Measurements from ENCODE around the gene CD63.
"Not testable (repeated sequence)": the region's sequence is repeated elsewhere in the genome, so short reads cannot be mapped to it uniquely, and the experiment has no call there.

Gene CD63, protein sequence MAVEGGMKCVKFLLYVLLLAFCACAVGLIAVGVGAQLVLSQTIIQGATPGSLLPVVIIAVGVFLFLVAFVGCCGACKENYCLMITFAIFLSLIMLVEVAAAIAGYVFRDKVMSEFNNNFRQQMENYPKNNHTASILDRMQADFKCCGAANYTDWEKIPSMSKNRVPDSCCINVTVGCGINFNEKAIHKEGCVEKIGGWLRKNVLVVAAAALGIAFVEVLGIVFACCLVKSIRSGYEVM

DNA sequence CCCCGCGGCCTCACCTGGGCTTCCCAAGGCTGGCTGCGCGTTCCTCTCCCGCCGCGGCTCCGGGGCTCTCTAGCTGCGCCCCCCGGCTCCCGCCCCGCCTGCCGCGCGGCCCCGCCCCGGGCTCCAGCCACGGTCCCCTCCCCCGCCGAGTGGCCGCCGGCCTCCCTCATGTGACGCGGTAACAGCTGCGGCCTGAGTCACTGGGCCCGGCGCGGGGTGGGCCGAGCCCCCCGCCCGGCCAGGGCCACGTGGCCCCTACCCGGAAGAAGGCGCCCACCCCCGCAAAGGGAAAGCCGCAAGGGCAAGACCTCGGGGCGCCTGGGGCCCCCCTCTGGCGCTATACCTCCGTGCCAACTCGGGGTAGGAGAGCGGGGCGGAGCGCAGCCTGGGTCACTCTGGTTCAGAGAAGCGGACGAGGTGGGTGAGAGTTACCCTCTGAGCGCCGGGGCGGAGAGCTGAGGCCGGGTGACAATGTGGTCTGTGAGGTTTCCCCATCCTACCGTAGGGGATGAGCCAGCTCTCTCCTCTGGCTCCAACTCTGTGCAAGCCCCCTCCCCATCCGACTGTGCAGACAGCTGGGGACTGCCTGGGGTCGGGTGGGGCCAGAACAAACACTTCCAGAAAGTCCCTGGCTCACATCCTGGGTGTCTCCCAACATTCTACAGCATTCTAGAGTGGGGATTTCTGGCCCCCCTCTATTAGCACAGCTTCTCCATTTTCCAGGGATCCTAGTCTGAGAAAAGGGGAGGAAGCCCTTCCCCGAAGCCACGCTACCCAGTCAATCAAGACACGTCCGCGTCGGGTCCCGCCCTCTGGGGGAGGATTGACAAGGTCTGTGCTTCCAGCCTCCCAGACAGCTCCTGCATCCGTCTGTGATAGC, at the start of gene CD63:
TSS of gene CD63 (minus strand) at position 71 of the 880 bp plus-strand sequence. CDS start 668 bp downstream, outside the sequence.
- Histone ChIP-seq H3K4me3 (ENCODE audit: low read depth in 1 of 2, low read length in 2 of 2) (peak within 1 kb of the TSS; percentile 82 to 97), H3K36me3 (ENCODE audit: control insufficient read depth in 1 of 2, insufficient read depth in 2 of 2, low read length in 2 of 2) (peaks cover 11 to 24% of the 10 kb centered on the region in 2 donors), H3K9me3 (ENCODE audit: control insufficient read depth in 1 of 2, low read length in 2 of 2) (no peaks in the 10 kb centered on the region), H3K4me1 (ENCODE audit: control insufficient read depth in 1 of 2, insufficient read depth in 2 of 2, low read length in 2 of 2) (peaks cover 31 to 41% of the 10 kb centered on the region in 2 donors), H3K27ac (ENCODE audit: low read depth, low read length) (peak within 1 kb of the TSS; percentile 96), H3K9ac (ENCODE audit: low read depth in 1 of 2, low read length in 2 of 2) (peak within 1 kb of the TSS; percentile 88 to 98), H3K27me3 (ENCODE audit: control insufficient read depth in 1 of 2, insufficient read depth in 2 of 2, low read length in 2 of 2) (no peaks in the 10 kb centered on the region)

DNA sequence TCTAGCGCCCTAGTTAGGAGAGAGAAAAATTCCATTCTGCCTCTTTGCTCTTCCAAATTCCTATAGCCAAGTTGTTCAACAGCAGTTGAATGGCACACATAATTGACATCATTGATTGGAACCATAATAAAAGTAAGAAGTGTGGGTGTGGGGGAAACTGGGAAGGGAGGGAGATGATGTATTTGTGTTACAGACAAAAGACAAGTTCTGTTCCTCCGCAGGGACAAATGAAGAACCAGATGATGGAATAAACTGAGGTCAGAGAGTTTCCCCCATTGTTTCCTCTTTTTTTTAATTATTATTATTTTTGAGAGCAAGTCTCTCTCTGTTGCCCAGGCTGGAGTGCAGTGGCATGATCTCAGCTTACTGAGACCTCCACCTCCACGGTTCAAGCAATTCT, 49.0 kb upstream of the CD63 start:
- peaks cover 13 to 58% of the 10 kb centered on the region in 2 donors for H3K36me3 ChIP-seq (ENCODE audit: control insufficient read depth in 1 of 2, insufficient read depth in 2 of 2, low read length in 2 of 2)
- no peak overlapping the region for H3K27ac ChIP-seq (ENCODE audit: low read depth, low read length)
- H3K9me3 ChIP-seq (ENCODE audit: control insufficient read depth in 1 of 2, low read length in 2 of 2), result no peaks in the 10 kb centered on the region
- H3K4me1 ChIP-seq (ENCODE audit: control insufficient read depth in 1 of 2, insufficient read depth in 2 of 2, low read length in 2 of 2), result no peaks in the 10 kb centered on the region
- no peak overlapping the region for H3K4me3 ChIP-seq (ENCODE audit: low read depth in 1 of 2, low read length in 2 of 2)
- H3K27me3 ChIP-seq (ENCODE audit: control insufficient read depth in 1 of 2, insufficient read depth in 2 of 2, low read length in 2 of 2), result no peaks in the 10 kb centered on the region
- H3K9ac ChIP-seq (ENCODE audit: low read depth in 1 of 2, low read length in 2 of 2), result no peak overlapping the region

DNA sequence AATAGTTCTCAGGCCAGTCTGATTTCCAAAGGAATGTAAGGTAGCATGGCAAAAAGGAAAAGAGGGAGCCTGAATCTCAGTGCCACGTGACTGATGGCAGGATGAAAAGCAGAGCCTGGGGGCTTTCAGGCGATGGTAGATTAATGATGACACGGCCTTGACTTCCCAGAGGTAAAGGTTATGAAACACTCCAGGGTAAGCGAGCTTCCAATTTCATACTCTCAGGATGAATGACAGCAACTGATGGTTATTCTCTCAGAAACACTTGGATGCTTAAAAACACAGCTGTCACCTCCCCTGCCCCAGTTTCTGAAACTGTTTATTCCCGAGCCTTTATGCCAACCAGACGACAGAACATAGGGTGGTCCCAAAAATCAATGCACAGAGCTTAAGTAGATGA, 42.9 kb upstream of the CD63 start:
- Histone ChIP-seq H3K4me1 (ENCODE audit: control insufficient read depth in 1 of 2, insufficient read depth in 2 of 2, low read length in 2 of 2) (no peaks in the 10 kb centered on the region), H3K4me3 (ENCODE audit: low read depth in 1 of 2, low read length in 2 of 2) (no peak overlapping the region), H3K9ac (ENCODE audit: low read depth in 1 of 2, low read length in 2 of 2) (no peak overlapping the region), H3K9me3 (ENCODE audit: control insufficient read depth in 1 of 2, low read length in 2 of 2) (no peaks in the 10 kb centered on the region), H3K27ac (ENCODE audit: low read depth, low read length) (no peak overlapping the region), H3K36me3 (ENCODE audit: control insufficient read depth in 1 of 2, insufficient read depth in 2 of 2, low read length in 2 of 2) (peaks cover 4 to 38% of the 10 kb centered on the region in 2 donors), H3K27me3 (ENCODE audit: control insufficient read depth in 1 of 2, insufficient read depth in 2 of 2, low read length in 2 of 2) (no peaks in the 10 kb centered on the region)

DNA sequence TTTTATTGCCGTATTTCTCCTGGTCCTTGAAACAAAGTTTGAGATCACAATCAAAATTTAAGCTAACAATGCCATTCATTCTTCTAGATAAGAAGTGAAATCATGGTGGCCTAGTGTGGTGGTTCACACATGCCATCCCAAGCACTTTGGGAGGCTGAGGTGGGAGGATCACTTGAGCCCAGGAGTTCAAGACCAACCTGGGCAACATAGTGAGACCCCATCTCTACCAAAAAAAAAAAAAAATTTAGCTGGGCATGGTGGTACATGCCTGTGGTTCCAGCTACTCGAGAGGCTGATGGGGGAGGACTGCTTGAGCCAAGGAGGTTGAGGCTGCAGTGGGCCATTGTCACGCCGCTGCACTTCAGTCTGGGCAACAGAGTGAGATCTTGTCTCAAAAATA, 38.3 kb upstream of the CD63 start:
- Histone ChIP-seq H3K4me1 (ENCODE audit: control insufficient read depth in 1 of 2, insufficient read depth in 2 of 2, low read length in 2 of 2) (no peaks in the 10 kb centered on the region), H3K9ac (ENCODE audit: low read depth in 1 of 2, low read length in 2 of 2) (no peak overlapping the region), H3K27ac (ENCODE audit: low read depth, low read length) (no peak overlapping the region), H3K4me3 (ENCODE audit: low read depth in 1 of 2, low read length in 2 of 2) (no peak overlapping the region), H3K27me3 (ENCODE audit: control insufficient read depth in 1 of 2, insufficient read depth in 2 of 2, low read length in 2 of 2) (no peaks in the 10 kb centered on the region), H3K9me3 (ENCODE audit: control insufficient read depth in 1 of 2, low read length in 2 of 2) (no peaks in the 10 kb centered on the region), H3K36me3 (ENCODE audit: control insufficient read depth in 1 of 2, insufficient read depth in 2 of 2, low read length in 2 of 2) (peaks cover 10 to 36% of the 10 kb centered on the region in 2 donors)

DNA sequence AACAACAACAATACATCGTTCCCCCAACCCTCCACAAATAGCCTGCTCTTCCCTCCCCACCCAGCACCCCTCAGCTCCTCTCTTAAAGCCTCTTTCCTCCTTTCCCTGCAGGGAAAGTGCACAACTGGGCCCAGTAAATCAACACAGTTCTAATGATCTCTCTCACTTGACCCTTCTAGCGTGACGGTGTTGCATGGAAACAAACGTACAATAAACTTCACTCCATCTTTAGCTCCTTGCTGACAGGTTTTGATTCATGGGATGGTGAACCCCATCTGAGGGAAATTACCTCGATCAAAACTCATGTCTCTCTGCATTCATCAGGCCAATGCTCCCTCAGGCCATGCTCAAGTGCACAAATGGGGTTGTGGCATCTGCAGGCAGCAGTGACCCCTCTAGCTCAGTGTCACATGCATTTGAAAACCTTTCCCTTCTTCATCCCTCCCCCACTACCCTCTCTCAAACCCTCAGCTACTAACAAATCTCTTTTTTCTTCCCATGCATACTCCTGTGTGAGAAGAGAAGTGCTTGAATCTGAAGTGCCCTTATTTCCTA, 37.0 kb upstream of the CD63 start:
- Histone ChIP-seq H3K9me3 (ENCODE audit: control insufficient read depth in 1 of 2, low read length in 2 of 2) (no peaks in the 10 kb centered on the region), H3K9ac (ENCODE audit: low read depth in 1 of 2, low read length in 2 of 2) (no peak overlapping the region), H3K4me3 (ENCODE audit: low read depth in 1 of 2, low read length in 2 of 2) (no peak overlapping the region), H3K4me1 (ENCODE audit: control insufficient read depth in 1 of 2, insufficient read depth in 2 of 2, low read length in 2 of 2) (no peaks in the 10 kb centered on the region), H3K27ac (ENCODE audit: low read depth, low read length) (no peak overlapping the region), H3K27me3 (ENCODE audit: control insufficient read depth in 1 of 2, insufficient read depth in 2 of 2, low read length in 2 of 2) (no peaks in the 10 kb centered on the region), H3K36me3 (ENCODE audit: control insufficient read depth in 1 of 2, insufficient read depth in 2 of 2, low read length in 2 of 2) (peaks cover 10 to 24% of the 10 kb centered on the region in 2 donors)

DNA sequence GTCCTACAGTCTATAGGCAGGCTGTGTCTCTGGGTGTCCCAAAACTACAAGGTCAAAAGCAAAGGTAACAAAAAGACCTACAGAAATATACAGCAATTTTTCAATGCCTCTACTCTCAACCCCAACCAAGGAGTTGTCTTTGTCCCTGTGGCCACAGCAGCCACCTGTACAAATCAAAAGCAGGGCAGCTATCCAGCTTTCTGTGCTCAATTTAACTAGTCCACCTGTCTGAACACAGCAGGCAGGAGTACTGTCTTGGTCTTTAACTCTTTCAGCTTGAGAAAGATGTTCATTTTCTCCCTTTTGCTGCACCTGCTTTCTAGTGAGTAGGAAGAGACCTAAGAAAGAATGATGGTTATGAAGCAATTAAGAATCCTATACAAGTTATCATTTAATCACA, 33.8 kb upstream of the CD63 start:
- Histone ChIP-seq H3K27me3 (ENCODE audit: control insufficient read depth in 1 of 2, insufficient read depth in 2 of 2, low read length in 2 of 2) (no peaks in the 10 kb centered on the region), H3K36me3 (ENCODE audit: control insufficient read depth in 1 of 2, insufficient read depth in 2 of 2, low read length in 2 of 2) (peaks cover 12 to 45% of the 10 kb centered on the region in 2 donors)

DNA sequence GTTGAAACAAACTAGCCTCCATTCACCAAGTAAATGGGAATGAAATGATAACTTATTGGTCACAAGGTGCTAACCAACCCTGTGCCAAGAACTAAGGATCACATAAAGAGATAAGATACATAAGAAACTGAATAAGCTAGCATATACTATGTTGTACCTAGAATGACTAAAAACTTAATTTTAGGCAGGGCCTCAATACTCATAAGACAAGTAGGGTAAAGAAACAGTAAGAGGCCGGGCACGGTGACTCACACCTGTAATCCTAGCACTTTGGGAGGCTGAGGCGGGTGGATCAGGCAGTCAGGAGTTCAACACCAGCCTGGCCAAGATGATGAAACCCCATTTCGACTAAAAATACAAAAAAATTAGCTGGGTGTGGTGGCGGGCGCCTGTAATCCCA, 31.9 kb upstream of the CD63 start:
- Histone ChIP-seq H3K36me3 (ENCODE audit: control insufficient read depth in 1 of 2, insufficient read depth in 2 of 2, low read length in 2 of 2) (peaks cover 11 to 57% of the 10 kb centered on the region in 2 donors), H3K9ac (ENCODE audit: low read depth in 1 of 2, low read length in 2 of 2) (no peak overlapping the region), H3K4me1 (ENCODE audit: control insufficient read depth in 1 of 2, insufficient read depth in 2 of 2, low read length in 2 of 2) (no peaks in the 10 kb centered on the region), H3K9me3 (ENCODE audit: control insufficient read depth in 1 of 2, low read length in 2 of 2) (no peaks in the 10 kb centered on the region), H3K27me3 (ENCODE audit: control insufficient read depth in 1 of 2, insufficient read depth in 2 of 2, low read length in 2 of 2) (no peaks in the 10 kb centered on the region), H3K27ac (ENCODE audit: low read depth, low read length) (no peak overlapping the region), H3K4me3 (ENCODE audit: low read depth in 1 of 2, low read length in 2 of 2) (no peak overlapping the region)

More for the DNA sequence above, 33.8 kb upstream of the CD63 start:
- H3K9me3 ChIP-seq (ENCODE audit: control insufficient read depth in 1 of 2, low read length in 2 of 2), result no peaks in the 10 kb centered on the region
- no peaks in the 10 kb centered on the region for H3K4me1 ChIP-seq (ENCODE audit: control insufficient read depth in 1 of 2, insufficient read depth in 2 of 2, low read length in 2 of 2)
- no peak overlapping the region for H3K9ac ChIP-seq (ENCODE audit: low read depth in 1 of 2, low read length in 2 of 2)
- no peak overlapping the region for H3K4me3 ChIP-seq (ENCODE audit: low read depth in 1 of 2, low read length in 2 of 2)
- H3K27ac ChIP-seq (ENCODE audit: low read depth, low read length), result no peak overlapping the region

DNA sequence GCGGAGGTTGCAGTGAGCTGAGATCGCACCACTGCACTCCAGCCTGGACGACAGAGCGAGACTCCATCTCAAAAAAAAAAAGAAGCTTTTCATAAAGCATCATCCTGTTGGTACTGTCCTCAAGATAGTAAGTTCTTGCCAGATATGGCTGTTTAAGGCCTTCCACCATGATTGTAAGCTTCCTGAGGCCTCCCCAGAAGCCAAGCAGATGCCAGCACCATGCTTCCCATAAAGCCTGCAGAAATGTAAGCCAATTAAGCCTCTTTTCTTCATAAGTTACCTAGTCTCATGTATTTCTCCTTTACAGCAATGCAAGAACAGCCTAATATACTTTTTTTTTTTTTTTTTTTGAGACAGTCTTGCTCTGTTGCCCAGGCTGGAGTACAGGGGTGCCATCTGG, 29.8 kb upstream of the CD63 start:
- H3K9me3 ChIP-seq (ENCODE audit: control insufficient read depth in 1 of 2, low read length in 2 of 2); H3K27me3 ChIP-seq (ENCODE audit: control insufficient read depth in 1 of 2, insufficient read depth in 2 of 2, low read length in 2 of 2); H3K4me1 ChIP-seq (ENCODE audit: control insufficient read depth in 1 of 2, insufficient read depth in 2 of 2, low read length in 2 of 2); H3K4me3 ChIP-seq (ENCODE audit: low read depth in 1 of 2, low read length in 2 of 2); H3K9ac ChIP-seq (ENCODE audit: low read depth in 1 of 2, low read length in 2 of 2); H3K27ac ChIP-seq (ENCODE audit: low read depth, low read length): not testable (repeated sequence)
- peaks cover 8 to 69% of the 10 kb centered on the region in 2 donors for H3K36me3 ChIP-seq (ENCODE audit: control insufficient read depth in 1 of 2, insufficient read depth in 2 of 2, low read length in 2 of 2)

DNA sequence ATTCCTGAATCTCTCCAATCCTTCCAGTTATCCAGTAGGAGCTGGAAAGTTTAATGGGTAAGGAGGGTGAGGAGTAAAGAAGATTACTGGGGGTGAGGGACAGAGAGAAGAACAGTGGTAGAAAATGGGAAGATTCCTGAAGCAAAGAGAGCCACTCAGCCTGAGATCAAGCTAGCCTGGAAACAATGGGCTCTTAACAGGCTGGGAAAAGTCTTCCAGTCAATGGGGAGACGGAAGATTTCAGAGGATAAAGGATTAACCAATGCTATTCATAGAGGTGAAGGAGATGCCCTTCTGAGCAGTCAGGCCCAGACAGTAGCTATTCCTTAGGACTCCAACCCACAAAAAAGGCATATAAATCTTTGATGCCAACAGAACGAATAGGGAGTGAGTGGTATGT, 28.9 kb upstream of the CD63 start:
- no peaks in the 10 kb centered on the region for H3K27me3 ChIP-seq (ENCODE audit: control insufficient read depth in 1 of 2, insufficient read depth in 2 of 2, low read length in 2 of 2)
- H3K9ac ChIP-seq (ENCODE audit: low read depth in 1 of 2, low read length in 2 of 2), result no peak overlapping the region
- H3K27ac ChIP-seq (ENCODE audit: low read depth, low read length), result no peak overlapping the region
- H3K4me3 ChIP-seq (ENCODE audit: low read depth in 1 of 2, low read length in 2 of 2), result no peak overlapping the region
- H3K36me3 ChIP-seq (ENCODE audit: control insufficient read depth in 1 of 2, insufficient read depth in 2 of 2, low read length in 2 of 2), result peaks cover 8 to 68% of the 10 kb centered on the region in 2 donors
- H3K4me1 ChIP-seq (ENCODE audit: control insufficient read depth in 1 of 2, insufficient read depth in 2 of 2, low read length in 2 of 2), result no peaks in the 10 kb centered on the region
- no peaks in the 10 kb centered on the region for H3K9me3 ChIP-seq (ENCODE audit: control insufficient read depth in 1 of 2, low read length in 2 of 2)

DNA sequence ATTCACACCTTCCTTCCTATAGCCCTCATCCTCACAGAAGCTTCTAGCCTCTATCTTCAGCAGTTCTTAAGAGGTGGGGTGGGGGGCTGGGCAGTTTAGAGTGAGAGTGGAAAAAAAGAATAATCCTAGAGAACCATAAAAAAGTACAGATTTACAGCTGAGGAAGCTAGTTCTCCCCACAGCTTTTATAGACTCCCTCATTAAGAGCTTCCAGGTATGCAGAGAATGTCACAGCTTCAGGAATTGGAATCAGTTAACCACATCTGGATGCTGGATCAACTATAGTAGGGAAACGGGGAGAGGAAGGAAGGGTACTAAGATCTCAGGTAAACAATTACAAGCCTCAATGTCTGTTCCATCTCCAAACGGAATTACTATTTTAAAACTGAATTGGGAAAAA, 26.4 kb upstream of the CD63 start:
- peaks cover 18 to 80% of the 10 kb centered on the region in 2 donors for H3K36me3 ChIP-seq (ENCODE audit: control insufficient read depth in 1 of 2, insufficient read depth in 2 of 2, low read length in 2 of 2)
- no peaks in the 10 kb centered on the region for H3K27me3 ChIP-seq (ENCODE audit: control insufficient read depth in 1 of 2, insufficient read depth in 2 of 2, low read length in 2 of 2)
- no peaks in the 10 kb centered on the region for H3K4me1 ChIP-seq (ENCODE audit: control insufficient read depth in 1 of 2, insufficient read depth in 2 of 2, low read length in 2 of 2)
- no peak overlapping the region for H3K9ac ChIP-seq (ENCODE audit: low read depth in 1 of 2, low read length in 2 of 2)
- H3K9me3 ChIP-seq (ENCODE audit: control insufficient read depth in 1 of 2, low read length in 2 of 2), result no peaks in the 10 kb centered on the region
- H3K27ac ChIP-seq (ENCODE audit: low read depth, low read length), result no peak overlapping the region
- H3K4me3 ChIP-seq (ENCODE audit: low read depth in 1 of 2, low read length in 2 of 2), result no peak overlapping the region
